Stomach (tissue), 9 donors: ENCODE data around the gene DENND6A. TPM values are rescaled to one million over a fixed set of nuclear protein-coding genes. Genes with fewer than 3 reads are reported as not detected.
A peak's percentile ranks its signal among the peaks of the same experiment; 100 is the strongest.

ENCODE experiments used
- DNase-seq, 2 donors: peaks; one replicate each; pipeline versions ENCODE4 v3.0.0 to v3.0.0-alpha.2; 2013 to 2019
- H3K27ac ChIP-seq, 5 donors: fragments of 200-600 bp in 4 of 5; sonication (generic) in 4 of 5; one replicate each; pipeline ENCODE4 v1.5.1; 2013 to 2019; ENCODE audit warnings: mild to moderate bottlenecking in 1 of 5, moderate library complexity in 1 of 5
- H3K27me3 ChIP-seq, 3 donors: fragments of 200-600 bp; sonication (generic); one replicate each; pipeline ENCODE4 v1.5.1; 2017 to 2019; ENCODE audit warnings: mixed run types in 1 of 3
- H3K36me3 ChIP-seq, 4 donors: fragments of 200-600 bp; sonication (generic); 1 replicate in 3 of 4; 2 replicates in 1 of 4; pipeline ENCODE4 v1.5.1; 2016 to 2019
- H3K4me1 ChIP-seq, 4 donors: fragments of 200-600 bp; sonication (generic); one replicate each; pipeline ENCODE4 v1.5.1; 2016 to 2019
- H3K4me3 ChIP-seq, 4 donors: fragments of 200-600 bp; sonication (generic) in 3 of 4; one replicate each; pipeline ENCODE4 v1.5.1; 2016 to 2019; ENCODE audit warnings: mild to moderate bottlenecking in 1 of 4
- H3K9me3 ChIP-seq, 4 donors: fragments of 200-600 bp; sonication (generic); one replicate each; pipeline ENCODE4 v1.5.1; 2016 to 2019
- CTCF ChIP-seq, 7 experiments: fragments of 450-650 bp in 4 of 7; fragments of 200-600 bp in 3 of 7; sonication (generic) in 3 of 7; IDR thresholded peaks; one replicate each; pipeline ENCODE4 v1.5.1; 2016 to 2019; ENCODE audit warnings: antibody characterized with exemption in 7 of 7, control low read depth in 2 of 7, mild to moderate bottlenecking in 1 of 7
- EP300 ChIP-seq: sonication (generic); formaldehyde crosslinking; IDR thresholded peaks from one replicate; pipeline ENCODE4 v1.6.1; 2017; ENCODE audit warnings: antibody characterized with exemption
- POLR2A ChIP-seq, 4 donors: fragments of 450-650 bp; IDR thresholded peaks; one replicate each; pipeline ENCODE4 v1.6.1; 2016; ENCODE audit warnings: antibody characterized with exemption in 4 of 4, control low read depth in 2 of 4, mild to moderate bottlenecking in 1 of 4, moderate library complexity in 1 of 4
- POLR2AphosphoS5 ChIP-seq, 3 donors: sonication (generic); formaldehyde crosslinking; IDR thresholded peaks; one replicate each; pipeline ENCODE4 v1.6.1; 2016; ENCODE audit warnings: antibody characterized with exemption in 3 of 3
- WGBS, 5 donors: extraction: QIAGEN DNeasy Blood & Tissue Kit in 3 of 5; methylation state at CpG; one replicate each; pipeline versions ENCODE4 v1.1.5 to v1.1.7; 2013 to 2018; 5-methylcytosine and 5-hydroxymethylcytosine counted together
- intact Hi-C: fragments of 100-400 bp; cut with DNase I; formaldehyde crosslinking; loops from one replicate; pipeline ENCODE4 v1.15.1; 2023; ENCODE audit warnings: low total_unique reads
- polyA plus RNA-seq, 3 donors: library from polyadenylated mRNA; stranded (reverse); fragments of 200-250 nt; gene quantifications; one replicate each; pipeline ENCODE4 v1.2.3, GENCODE V29; 2013
- total RNA-seq, 5 donors: library from RNA; depleted of rRNA; stranded (reverse); fragments of >200 nt; gene quantifications; one replicate each; pipeline versions ENCODE4 v1.1.0 to v1.2.3, GENCODE V29; 2014 to 2016
- donor health status: healthy with polysubstance abuse.
- donor health status: Bipolar disorder and iron deficiency.
- donor health status: healthy.

Gene DENND6A
- total and polyA plus RNA-seq, 8 donors: 6.5 to 110 (median 11.0) TPM

GRCh38 chr3:57680046-57680445 is 12.8 kb downstream of the DENND6A start:
- Histone ChIP-seq H3K9me3 (no peaks in the 10 kb centered on the region), H3K36me3 (peaks cover 0 to 33% (median 27%) of the 10 kb centered on the region in 4 donors), H3K27me3 (no peaks in the 10 kb centered on the region), H3K4me1 (peaks cover 0 to 63% (median 35%) of the 10 kb centered on the region in 4 donors), H3K27ac (no peak overlapping the region), H3K4me3 (no peak overlapping the region)
- TF ChIP-seq POLR2A (IDR thresholded peaks at IDR 0.05): no peak
- TF ChIP-seq EP300: no peak
- TF ChIP-seq POLR2AphosphoS5 (IDR thresholded peaks at IDR 0.05): no peak
- no peak for TF ChIP-seq CTCF (IDR thresholded peaks at IDR 0.05)
- intact Hi-C loops: no loop called here
- no peak for DNase-seq
- WGBS, 5 donors: 91 to 94% (median 91%) methylated on average over 4 of the region's 4 CpGs

GRCh38 chr3:57675530-57675929 is 17.3 kb downstream of the DENND6A start:
- H3K4me3 ChIP-seq: no peak overlapping the region
- no peak overlapping the region for H3K27ac ChIP-seq
- intact Hi-C loops: no loop called here
- peaks cover 5 to 67% (median 39%) of the 10 kb centered on the region in 4 donors for H3K4me1 ChIP-seq
- no peaks in the 10 kb centered on the region for H3K9me3 ChIP-seq
- H3K27me3 ChIP-seq: no peaks in the 10 kb centered on the region
- H3K36me3 ChIP-seq: peaks cover 0 to 24% (median 17%) of the 10 kb centered on the region in 4 donors
- DNase-seq: no peak
- TF ChIP-seq POLR2AphosphoS5 (IDR thresholded peaks at IDR 0.05) (no peak), EP300 (no peak), CTCF (IDR thresholded peaks at IDR 0.05) (no peak)

DNA sequence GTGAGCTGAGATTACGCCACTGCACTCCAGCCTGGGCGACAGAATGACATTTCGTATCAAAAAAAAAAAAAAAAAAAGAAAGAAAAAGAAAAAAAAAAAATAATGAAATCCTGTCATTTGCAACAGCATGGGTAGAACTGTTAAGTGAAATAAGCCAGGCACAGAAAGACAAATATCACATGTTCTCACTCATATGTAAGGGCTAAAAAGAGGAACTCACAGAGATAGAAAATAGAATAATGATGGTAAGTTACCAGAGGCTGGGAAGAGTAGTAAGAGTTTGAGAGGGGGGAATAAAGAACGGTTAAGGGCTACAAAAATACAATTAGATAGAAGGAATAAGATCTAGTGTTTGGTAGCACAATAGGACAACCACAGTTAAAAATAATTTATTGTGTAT is 19.7 kb downstream of the DENND6A start:
- Histone ChIP-seq H3K9me3 (no peaks in the 10 kb centered on the region), H3K36me3 (peaks cover 0 to 22% (median 22%) of the 10 kb centered on the region in 4 donors), H3K4me1 (peaks cover 5 to 59% (median 26%) of the 10 kb centered on the region in 4 donors), H3K27me3 (no peaks in the 10 kb centered on the region), H3K4me3 (no peak overlapping the region), H3K27ac (no peak overlapping the region)
- intact Hi-C loops: no loop called here
- TF ChIP-seq CTCF (IDR thresholded peaks at IDR 0.05): no peak
- no peak for TF ChIP-seq POLR2A (IDR thresholded peaks at IDR 0.05)
- DNase-seq: no peak
- WGBS, 5 donors: 86 to 95% (median 91%) methylated on average over 4 of the region's 4 CpGs

DNA sequence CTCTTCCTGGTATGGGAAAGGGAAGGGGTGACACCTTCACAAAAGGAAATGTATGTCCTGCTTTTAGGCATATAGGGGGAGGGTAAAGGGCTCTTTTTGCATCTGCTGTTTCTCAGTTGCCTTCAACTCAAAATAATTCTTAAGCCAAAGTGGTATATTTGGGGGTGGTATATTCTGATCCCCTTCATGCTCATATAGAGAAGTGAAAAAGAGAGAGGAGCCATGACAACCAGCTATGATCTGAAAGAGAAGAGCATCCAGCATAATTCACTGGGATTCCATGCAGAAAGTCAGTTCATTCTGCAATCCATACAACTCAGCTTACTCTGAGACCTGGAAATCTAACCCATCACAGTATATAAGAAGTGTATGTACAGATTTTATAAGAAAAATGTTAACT is 22.3 kb downstream of the DENND6A start:
- no peak overlapping the region for H3K4me3 ChIP-seq
- TF ChIP-seq EP300 (no peak), POLR2A (IDR thresholded peaks at IDR 0.05) (no peak), CTCF (IDR thresholded peaks at IDR 0.05) (no peak), POLR2AphosphoS5 (IDR thresholded peaks at IDR 0.05) (no peak)
- H3K27me3 ChIP-seq: no peaks in the 10 kb centered on the region
- H3K27ac ChIP-seq: peak overlapping the region in 1 of 5 donors; percentile 28
- no peaks in the 10 kb centered on the region for H3K9me3 ChIP-seq
- peaks cover 2 to 43% (median 38%) of the 10 kb centered on the region in 4 donors for H3K36me3 ChIP-seq
- no peak for DNase-seq
- H3K4me1 ChIP-seq: peaks cover 2 to 44% (median 17%) of the 10 kb centered on the region in 4 donors
- intact Hi-C loops: no loop called here
